Amniotic stem cell (primary cell): ENCODE results near the gene HMGN3.
A peak's percentile ranks its signal among the peaks of the same experiment; 100 is the strongest.
"Not testable (repeated sequence)": the region's sequence is repeated elsewhere in the genome, so short reads cannot be mapped to it uniquely, and the experiment has no call there.

Source experiments
- DNase-seq: peaks from one replicate; lab custom pipeline; 2025; lab: John Stamatoyannopoulos, UW

Gene HMGN3

DNA sequence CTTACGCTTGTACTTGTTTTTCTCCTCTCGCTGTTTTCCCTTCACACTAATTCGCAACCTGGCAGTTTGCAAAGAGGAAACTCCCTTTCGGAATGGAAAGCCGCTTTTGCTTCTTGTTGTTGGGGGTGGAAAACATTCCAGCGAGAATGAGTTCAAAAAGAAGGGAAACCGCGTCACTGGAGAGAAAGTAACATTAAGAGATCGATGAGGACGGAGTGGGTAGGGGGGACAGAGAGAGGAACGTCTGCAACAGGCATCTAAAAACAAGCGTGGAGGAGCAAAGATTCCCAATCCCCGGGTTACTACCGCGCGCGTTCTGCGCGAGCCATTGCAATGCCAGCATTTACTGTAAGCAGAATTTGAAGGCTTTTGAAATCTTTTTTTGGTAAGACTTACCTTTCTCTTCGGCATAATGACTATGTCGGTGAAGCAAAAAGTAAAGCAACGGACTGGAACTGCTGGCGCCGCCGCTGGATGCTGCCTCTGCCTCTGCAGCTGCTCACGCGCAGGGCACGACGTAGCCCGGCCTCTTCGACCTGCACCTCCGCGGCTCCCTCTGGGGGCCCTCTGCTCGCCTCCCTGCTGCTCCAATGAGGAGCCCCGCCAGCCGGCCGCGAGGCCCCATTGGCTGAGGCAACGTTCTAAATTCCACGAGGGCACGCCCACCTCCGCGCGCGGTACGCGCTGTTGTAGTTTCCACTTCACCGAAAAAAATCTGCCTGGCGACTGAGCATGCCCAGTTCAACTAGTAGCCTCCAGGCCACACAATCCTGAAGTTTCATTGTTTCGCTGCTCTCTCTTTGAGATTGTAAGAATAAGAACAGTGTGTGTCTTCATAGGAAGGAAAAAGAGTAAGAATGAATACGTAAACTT is at the start of gene HMGN3:
Gene HMGN3 (minus strand): TSS at position 533 of the 873 bp plus-strand sequence.
- peak; percentile 70 for DNase-seq

DNA sequence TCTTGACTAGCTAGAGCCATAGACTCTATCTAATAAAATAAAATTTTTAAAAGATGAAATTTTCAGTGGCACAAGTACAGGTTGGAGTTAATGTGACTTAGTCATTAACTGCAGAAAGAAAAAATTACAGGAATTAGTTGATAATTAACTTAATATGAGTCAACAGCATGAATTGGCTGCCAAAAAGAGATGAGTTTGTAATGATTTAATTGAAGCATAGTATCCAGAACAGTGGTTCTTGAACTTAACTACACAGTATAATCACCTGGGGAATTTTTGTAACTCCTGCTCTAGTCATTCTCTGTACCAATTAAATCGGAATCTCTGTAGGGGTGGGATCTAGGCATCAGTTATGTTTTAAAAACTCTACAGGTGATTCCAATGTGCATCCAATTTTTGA is 46.3 kb upstream of the HMGN3 start:
- DNase-seq, result no peak

DNA sequence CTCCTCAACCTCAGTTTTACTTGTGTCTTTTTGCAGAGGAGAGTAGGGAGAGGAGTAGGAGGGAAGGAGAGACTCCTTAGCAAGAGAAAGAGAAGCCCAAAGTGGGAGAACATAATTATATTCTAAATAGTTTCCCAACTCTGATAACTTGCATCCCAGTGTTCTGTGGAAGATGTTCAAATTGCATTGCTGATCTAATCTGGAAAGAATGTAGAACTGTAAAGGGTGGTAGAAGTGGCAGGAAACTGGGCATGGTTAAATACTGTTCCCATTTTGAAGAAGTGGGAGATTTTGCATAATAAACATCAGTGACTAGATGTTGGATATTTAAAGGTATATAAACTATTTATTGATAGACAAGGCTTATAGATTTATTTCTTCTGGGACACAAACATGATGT is 42.6 kb upstream of the HMGN3 start:
- DNase-seq, result no peak

DNA sequence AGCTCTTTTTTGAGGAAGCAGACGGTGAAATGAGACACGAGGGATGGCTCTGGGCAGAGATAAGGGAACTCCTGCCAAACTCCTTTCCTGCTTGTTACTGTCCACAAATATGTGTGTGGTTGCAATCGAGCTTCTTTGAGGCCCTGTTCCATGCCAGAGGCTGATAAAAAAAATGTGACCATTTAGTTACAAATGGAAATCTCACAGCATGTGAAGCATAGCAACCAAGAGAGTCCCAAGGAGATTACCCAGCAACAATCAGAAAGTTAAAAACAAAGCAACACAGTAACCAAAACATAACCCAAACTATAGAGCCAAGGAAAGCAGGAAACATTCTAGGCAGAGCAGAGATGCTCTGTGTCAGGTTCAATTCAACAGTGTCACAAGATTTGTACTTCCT is 35.4 kb upstream of the HMGN3 start:
- DNase-seq, result peak; percentile 56

DNA sequence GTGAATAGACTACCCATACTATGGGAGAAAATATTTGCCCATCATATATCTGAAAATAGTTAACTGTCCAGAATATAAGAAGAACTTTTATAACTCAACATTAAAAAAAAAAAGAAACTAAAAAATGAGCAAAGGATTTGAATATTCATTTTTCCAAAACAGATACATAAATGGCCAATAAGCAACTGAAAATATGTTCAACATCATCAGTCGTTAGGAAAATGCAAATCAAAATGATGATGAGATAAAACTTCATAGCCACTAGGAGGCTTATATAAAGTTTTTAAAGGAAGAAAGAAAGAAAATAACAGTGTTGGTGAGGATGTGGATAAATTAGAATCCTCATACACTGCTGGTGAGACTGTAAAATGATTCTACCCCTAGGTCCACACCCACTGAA is 32.6 kb upstream of the HMGN3 start:
- DNase-seq, result no peak

DNA sequence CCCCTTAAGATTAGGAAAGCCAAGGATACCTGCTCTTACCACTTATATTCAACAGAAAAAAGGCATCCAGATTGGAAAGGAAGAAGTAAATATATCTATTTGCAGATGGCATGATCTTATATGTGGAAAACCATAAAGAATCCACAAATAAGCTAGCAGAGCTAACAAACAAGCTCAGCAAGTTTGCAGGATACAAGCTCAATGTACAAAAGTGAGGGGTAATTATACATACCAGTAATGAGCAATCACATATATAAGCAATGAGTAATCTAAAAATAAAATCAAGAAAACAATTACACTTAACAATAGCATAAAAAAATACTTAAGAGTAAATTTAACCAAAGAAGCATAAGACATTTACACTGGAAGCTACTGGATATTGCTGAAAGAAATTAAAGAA is 31.6 kb upstream of the HMGN3 start:
- DNase-seq, result no peak

DNA sequence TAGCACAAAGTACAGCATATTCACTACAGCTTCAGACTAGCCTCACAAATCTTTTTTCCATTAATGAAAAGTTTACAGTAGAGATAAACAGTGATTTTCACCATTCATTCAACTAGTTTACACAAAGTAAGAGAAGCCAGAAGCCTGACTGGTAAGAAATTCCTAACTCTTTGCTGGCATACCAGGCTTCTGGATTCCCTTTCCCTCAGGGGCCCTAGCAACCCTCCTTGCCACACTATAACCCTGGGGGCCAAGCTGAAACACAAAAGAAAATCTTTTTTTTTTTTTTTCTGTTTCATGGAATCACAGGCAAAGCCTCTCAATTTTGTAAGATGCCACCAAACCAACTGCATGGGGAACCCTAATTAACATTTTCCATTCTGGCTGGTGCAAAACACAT is 28.9 kb upstream of the HMGN3 start:
- no peak for DNase-seq

DNA sequence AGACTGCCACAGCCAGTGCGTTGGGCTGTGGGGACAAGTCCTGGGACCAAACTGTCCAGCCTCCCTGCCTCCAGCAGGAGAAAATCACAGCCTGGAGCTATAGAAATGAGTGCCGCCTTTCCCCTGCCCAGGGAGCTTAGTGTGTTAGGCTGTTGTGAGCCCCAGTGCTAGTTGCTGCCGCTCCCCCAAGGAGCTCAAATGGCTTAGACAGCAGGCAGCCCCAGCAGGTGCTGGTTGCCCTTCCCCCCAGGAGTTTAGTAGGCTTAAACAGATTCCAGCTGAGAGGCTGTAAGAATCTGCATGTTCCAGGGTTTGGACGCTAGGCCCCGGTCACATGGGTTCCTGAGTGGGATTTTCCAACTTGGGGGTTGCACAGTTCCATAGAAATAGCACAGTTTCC is 27.2 kb upstream of the HMGN3 start:
- no peak for DNase-seq

DNA sequence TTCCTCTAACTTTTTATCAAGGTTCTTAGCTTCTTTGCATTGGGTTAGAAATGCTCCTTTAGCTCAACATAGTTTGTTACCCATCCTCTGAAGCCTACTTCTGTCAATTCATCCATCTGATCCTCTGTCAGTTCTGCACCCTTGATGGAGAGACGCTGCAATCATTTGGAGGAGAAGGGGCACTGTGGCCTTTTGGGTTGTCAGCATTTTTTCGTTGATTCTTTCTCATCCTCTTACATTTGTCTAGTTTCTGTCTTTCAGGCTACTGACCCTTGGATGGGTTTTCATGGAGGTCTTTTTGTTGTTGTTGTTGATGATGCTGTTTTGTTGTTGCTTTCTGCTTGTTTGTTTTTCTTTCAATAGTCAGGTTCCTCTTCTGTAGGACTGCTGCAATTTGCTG is 26.3 kb upstream of the HMGN3 start:
- no peak for DNase-seq

DNA sequence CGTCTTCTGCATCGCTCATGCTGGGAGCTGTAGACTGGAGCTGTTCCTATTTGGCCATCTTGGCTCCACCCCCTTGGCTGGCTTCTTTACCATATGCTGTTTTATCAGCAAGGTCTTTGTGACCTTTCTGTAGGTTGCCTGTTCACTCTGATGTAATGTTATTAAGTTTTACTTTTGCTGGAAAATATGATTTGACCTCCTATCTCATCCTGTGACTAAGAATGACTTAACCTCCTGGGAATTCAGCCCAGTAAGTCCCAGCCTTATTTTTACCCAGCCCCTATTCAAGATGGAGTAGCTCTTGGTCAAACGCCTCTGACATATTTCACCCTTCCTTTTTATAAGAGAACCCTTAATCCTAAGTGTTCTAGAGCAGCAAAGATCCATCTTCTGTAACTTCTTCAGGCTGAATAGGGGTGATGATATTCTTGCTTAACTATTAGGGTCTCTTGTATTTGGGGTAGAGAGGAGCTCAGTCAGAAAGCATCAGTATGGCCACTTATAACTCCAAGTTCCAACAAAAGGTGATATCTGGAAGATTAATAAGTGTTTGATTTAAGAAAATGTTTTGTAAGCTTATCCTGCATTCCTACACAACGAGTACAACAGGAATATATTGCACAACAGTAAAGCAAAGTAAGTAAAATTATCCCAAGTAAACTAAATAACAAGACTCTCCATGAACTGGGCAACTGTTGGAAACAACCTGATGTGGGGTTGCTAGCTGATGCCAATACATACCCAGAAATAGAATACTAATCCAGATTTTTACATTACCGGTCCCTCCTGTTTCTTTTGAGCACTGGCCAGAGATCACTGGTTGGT is 23.1 kb upstream of the HMGN3 start:
- no peak for DNase-seq

DNA sequence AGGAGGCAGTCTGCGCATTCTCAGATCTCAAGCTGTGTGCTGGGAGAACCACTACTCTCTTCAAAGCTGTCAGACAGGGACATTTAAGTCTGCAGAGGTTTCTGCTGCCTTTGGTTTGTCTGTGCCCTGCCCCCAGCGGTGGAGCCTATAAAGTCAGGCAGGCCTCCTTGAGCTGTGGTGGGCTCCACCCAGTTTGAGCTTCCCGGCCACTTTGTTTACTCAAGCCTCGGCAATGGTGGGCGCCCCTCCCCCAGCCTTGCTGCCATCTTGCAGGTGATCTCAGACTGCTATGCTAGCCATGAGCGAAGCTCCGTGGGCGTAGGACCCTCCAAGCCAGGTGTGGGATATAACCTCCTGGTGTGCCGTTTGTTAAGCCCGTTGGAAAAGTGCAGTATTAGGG is 22.3 kb upstream of the HMGN3 start:
- not testable (repeated sequence) for DNase-seq

DNA sequence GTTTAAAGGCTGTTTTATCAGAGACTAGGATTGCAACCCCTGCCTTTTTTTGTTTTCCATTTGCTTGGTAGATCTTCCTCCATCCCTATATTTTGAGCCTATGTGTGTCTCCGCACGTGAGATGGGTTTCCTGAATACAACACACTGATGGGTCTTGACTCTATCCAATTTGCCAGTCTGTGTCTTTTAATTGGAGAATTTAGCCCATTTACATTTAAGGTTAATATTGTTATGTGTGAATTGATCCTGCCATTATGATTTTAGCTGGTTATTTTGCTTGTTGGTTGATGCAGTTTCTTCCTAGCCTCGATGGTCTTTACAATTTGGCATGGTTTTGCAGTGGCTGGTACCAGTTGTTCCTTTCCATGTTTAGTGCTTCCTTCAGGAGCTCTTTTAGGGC is 20.6 kb upstream of the HMGN3 start:
- DNase-seq, result not testable (repeated sequence)

DNA sequence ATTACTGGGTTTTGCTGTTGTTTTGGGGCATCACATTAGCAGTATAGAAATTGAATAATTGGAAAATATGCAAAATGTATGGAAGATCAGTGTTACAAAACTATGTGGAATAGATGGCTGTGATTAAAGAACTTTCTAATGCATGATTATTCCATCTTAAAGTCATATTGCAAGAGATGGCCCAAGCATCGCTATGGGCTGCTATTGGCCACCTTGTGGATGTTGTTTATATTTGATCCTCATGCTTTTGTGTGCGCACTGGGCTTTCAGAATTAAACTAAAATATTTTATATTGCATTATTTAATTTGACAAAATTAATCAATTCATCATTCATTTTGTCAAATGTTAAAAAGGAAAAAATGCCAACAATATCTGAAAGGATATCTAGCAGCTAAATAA is 16.1 kb upstream of the HMGN3 start:
- DNase-seq, result no peak

DNA sequence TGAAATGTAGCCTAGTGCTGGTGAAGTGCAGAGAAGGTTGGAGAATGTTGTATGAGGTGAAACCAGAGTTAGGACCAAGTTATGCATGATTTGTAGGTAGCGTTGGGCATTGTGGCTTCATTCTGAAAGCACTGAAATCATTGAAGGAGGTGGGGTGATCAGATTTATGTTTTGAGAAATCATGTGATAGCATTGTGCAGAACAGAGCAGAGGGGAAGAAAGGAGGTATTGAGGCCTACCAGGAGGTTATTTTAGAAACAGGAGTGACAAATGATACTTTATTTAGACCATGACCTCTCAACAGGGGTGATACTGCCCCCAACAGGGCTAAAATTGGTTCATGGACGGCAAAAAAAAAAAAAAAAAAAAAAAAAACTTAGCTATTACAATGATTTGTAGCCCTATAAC is 15.6 kb upstream of the HMGN3 start:
- no peak for DNase-seq

DNA sequence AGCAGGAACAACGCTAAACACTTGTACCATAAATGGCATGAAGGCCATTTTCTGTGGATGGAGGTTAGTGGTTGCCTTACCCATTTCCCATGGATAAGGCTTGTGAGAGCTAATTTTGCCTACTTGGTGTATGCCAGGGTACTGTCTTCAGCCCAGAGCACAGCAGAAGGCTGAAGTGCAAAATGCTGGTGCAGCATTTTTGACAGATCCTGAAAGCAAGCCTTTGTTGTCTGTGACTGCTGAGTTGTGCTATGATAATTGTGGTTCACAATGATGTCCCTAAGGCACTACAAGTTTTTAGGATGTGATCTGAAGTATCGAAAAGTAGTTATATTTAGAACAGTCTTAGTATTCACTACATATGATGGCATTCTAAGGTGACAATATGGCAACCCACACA is 14.7 kb upstream of the HMGN3 start:
- no peak for DNase-seq

DNA sequence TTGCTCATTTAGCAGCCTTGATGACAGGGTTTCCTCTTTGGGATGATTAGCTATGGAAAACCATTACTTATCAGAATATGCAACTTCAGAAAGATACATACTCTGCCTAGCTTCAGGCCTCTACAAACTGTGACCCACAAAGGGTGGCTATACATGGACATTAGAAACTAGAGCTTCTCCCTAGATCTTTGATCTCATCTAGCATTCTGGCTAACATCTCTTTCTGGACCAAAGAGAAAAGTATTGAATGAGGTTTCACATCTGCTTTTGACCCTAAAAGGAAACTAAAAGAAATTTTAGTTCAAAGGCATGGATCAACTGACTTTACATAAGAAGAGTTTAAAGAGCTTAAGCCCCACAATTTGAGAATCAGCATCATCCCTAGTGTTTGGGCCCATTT is 12.4 kb upstream of the HMGN3 start:
- no peak for DNase-seq

DNA sequence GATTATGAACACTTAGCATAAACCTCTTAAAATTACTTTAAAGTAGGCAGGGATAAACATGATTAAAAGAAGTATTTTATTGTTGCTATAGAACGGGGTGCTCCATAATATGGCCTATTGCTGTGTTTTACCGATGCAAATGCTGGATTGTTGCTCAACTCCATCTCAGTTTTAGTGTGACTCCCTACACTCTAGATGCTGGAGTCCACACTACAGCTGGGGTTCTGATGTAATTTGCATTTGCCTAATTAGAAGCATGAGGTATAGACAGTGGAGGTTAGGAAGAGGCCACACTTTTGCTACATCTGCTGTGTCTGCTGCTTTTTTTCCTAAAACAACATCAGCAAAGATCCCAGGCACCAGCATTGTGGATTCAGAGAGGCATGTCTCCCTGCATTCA is 6.7 kb upstream of the HMGN3 start:
- DNase-seq, result no peak

DNA sequence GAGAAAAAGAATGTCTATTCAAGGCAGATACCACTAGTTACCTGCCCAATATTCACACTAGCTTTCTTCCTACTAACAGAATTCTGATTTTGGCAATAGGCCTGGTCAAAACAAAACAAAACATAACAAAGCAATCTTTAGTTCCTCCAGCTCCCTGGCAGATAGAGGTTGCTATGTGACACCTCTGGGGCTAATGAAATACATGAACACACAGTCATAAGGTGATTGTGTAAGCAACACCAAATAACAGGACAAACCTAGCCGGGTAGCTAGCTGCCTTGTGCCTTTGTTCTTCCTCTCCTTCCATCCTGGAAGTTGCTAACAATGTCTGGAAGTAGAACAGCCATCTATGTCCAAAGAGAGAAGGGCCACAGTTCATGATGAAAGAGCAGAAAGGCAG is 6.0 kb upstream of the HMGN3 start:
- no peak for DNase-seq

DNA sequence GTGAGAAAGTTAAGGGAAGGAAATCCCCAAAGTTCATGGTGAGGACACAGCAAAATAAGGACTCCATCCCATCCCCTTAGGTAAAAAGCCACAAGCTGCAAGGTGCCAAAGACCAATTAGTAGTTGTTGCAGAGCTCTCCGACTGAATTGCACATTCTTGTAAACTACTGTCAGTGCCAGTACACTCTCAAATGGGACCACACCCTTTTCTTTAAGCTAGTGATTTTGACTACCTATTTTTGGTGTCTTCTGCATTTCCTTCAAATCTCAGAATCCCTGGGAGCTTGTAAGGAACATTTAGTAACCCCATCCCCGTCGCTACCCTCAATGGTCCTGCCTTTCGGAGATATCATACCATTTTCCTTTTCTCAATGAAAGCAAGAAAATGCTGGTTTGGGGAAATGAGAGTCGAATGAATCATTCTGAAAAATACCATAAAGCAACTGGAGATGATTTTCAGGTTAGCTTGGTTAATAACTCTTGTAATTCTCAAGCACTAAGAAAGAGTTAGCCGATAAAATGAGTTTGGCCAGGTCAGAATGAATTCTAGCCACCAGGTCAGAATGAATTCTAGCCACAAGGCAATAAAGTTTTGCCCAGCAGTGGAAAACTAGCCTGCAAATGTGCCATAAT is 5.2 kb upstream of the HMGN3 start:
- no peak for DNase-seq

DNA sequence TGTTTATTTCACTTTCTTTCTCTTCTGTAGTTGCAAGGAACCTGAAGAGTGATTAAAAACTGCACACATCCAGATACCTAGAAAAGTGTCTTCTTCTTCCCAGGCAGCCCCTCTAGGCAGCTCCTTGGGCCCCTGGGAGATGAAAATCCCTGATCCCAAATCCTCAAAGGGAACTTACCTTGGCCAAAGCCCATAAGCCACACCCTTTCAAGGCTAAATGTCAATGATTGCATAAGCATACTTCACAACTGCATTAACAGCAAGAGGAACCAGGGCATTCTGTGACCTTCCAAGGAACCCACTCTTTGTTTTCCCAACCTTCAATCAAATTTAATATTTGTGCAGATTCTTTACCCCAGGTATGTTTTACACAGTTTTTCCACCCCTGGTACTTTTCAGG is 4.4 kb upstream of the HMGN3 start:
- no peak for DNase-seq

DNA sequence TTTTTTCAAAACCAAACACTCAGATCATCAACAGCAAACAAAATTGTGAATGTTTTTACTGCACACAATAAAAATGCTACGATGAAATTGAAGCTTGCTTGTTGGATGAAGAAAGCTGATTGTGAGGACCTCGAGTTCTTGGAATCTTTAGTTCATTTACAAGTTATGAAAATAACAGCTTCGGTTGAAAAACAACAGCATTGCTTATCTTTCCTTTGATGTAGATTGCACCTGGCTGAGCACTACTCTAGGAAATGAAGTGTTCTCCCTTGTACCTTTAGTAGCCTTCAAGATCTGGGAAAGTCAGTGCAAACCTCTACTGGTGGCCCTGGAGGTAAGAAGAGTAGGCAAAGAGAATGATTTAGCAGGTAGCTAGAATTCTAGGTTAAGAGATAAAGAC is 2.2 kb upstream of the HMGN3 start:
- DNase-seq, result no peak

DNA sequence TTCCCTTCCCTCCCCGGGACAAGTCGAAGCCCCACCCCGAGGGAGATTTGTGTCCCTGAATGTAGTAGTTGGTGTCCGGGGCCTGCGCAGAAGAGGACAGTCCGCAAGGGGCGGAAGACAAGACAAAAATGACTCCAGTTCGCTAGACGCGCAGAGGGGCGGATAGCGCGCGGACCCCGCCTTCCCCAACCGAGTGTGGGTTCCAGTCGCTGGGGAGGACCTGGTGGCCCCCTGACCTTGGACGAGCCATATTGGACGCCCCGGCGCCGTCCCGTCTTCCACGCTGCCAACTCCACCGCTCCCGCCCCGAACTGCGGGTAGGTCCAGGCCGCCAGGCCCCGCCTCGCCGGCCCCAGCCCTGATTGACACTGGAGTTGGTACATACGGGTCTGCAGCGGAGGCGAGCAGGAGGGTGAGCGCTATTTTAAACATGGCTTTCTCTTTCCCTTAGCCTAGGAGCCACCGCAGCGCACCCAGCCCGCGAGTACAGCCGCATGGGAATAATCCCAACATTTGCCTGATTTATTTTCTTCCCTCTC is 802 bp downstream of the HMGN3 start:
- peak; percentile 69 for DNase-seq
